T-helper 22 cell (primary cell): Measurements from ENCODE around the gene CCDC187.
"Not testable (repeated sequence)": the region's sequence is repeated elsewhere in the genome, so short reads cannot be mapped to it uniquely, and the experiment has no call there.

Source experiments
- DNase-seq: peaks from one replicate; pipeline ENCODE4 v3.0.0-alpha.2; 2020; ENCODE audit warnings: low read depth

CCDC187 gene

DNA sequence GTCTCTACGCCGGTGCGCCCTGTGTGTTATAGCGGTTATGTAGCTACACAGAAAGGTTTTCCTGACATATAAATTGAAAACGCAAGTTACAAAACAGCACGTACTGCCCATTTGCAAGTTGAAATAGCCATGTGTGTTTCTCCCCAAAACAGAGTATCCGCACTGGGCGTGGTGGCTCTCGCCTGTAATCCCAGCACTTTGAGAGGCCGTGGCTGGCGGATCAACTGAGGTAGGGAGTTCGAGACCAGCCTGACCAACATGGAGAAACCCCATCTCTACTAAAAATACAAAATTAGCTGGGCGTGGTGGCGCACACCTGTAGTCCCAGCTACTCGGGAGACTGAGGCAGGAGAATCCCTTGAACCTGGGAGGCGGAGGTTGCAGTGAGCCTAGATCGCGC, 37.3 kb downstream of the CCDC187 start:
- DNase-seq, result not testable (repeated sequence)

DNA sequence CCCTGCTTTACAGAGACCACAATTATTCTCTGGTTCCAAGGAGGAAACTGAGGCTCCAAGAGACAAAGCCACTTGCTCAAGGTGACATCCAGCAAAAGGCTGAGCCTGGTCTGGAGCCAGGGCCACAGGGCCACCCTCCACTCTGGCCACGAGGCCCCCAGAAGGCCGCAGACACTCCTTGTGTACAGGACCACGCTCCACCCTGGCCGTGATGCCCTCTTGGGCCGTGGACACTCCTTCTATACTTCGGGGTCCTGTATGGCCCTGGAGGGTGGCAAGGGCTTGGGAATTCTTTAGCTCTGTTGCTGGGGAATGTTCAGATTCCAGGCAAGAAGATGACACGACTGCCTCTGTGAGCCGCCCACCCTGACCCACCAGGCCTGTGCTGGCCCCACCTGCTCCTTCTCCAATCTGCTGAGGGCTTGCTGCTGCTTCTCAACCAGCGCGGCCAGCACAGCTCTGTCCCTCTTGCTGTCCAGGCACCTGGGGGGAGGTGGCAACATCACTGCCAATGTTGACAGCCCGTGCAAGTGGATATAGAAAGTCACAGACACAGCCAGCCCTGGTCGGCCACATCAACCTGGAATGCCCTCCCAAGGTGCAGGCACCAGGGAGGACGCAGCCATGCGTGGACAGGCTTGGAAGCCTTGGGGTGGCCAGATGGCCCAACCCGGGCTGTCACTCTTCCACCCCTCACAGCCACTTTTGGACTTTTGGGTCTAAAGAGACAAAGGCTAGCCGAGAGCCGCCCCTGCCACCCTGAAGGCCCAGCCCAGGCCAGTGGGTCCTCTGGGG, 38.1 kb downstream of the CCDC187 start:
- no peak for DNase-seq

DNA sequence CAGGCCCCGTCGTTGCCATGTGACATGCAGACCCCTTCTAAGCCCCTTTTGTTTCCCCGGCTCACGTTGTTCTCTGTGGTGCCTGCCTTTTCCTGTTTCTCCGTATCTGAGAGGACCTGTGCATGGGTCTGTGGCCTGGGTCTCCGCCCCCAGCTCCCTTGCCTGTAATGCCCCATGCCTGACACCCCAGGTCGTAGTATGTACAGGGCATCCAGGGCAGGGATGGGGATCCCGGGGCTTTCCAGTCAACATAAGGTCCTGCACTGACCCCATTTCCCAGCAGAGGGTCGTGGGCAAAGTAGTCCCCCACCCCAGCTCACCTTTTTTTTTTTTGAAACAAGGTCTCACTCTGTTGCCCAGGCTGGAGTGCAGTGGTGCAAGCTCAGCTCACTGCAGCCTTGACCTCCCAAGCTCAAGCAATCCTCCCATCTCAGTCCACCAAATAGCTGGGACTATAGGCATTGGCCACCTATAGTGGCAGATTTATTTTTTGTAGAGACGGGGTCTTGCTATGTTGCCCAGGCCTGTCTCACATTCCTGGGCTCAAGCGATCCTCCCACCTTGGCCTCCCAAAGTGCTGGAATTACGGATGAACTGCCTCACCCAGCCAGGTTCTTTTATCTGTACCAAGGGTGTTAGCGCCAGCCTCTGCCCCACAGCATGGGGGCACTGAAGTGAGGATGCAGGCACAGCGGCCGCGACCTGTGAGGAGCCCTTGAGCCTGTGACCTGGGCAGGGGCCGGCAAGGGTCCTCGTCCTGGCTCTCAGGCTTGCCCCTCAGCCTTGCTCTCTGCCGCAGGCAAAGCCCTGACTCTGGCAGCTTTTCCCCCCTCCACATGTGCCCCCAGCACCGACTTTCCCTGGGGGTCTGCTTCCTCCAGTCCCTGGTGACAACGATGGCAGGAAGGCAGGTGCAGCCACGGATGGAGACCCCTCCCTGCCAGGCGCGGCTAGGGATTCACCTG, 39.2 kb downstream of the CCDC187 start:
- no peak for DNase-seq

DNA sequence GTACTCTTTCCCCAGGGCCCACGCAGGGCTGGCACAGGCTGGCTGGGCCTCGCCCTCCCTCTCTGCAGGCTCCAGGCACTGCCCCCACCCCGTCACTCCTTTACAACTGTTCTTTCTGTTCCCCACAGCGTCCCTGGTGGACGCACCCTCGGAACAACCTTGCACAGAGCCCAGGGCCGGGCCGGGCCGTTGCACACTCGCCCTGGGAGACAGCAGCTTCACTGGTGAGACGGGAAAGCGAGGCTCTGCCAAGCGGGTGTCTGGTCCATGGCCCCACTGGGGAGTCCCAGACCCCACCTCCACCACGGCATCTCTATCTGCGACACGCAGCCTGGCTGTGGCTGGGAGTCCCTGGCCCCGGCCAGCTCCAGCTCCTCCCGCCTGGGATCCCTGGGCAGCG, 39.9 kb downstream of the CCDC187 start:
- DNase-seq, result no peak

DNA sequence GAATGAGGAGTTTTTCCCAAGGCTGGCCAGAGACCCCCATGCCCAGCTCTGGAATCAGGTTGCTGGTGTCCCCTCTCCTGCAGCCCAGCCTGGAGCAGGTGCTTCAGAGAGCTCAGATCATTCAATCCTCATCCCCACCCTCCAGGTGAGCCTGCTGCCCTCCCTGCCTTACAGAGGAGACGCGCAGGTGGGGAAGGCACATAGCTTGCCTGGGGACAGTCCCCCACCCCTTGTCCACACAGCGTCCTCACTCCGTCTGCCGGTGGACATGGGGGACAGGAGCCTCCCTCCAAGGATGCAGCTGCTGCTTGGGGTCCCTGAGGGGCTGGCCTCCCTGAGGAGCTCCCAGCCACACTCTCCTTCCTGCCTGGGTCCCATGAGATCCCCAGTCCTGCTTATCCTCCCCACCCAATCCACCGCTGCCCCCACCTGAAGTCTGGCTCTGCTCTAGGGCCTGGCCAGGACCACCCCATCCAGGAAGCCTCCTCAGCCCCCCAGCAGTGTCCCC, 41.2 kb downstream of the CCDC187 start:
- no peak for DNase-seq

DNA sequence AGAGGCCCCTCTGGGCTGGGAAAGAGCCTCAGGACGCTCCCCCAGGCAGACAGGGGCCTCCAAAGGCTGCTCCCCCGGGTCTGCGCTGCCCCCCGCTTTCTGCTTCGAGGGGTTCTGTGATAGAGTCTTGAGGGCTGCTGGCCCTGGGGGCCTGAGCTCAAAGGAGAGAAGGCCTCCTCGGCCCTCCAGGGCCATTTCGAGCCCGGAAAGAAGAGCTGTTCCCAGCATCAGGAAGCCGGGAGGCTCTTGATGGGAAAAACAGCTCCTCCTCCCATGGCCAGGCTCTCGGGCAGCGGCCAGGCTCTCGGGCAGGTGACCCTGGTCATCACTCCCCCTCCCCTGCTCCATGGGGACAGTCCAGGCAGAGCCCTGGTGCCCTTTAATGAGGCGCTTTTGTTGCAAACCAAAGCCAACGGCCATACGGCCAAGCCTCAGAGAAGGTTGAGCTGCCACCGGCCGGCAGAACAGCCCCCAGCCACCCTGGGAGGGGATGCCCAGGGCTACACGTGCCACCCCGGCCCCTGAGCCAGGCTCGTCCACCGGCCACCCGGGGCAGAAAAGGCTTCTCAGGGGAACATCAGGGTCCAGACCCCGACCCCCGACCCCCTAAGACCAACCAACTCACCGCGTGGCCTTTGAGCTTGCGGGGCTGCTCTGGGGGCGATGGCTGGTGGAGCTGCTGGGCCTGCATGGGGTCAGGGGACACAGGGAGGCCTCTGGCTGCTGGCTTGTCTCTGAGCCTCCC, 42.0 kb downstream of the CCDC187 start:
- no peak for DNase-seq

DNA sequence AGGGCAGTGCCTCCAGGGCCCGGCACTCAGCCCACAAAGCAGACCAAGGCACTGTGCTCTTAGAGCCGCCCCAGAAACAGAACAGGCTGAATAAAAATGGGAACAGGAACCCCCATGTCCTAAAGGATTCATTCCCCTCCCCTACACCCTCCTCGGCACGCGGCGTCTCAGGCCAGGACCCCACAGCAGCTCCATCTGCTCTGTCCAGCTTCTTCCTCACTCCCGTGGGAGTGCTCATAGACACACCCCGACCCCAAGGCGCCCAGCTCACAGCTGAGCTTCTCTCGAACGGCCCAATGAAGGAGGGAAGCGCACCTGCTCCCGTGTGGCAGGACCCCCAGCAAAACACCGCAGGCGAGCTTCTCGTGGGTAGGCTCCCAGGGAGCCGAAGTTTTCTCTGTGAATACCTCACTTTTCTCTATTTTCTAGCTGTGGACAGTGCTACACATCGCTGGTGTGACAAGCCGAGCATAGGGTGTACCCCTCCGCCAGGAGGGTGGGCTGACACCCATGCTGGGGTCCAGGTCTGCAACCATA, 42.9 kb downstream of the CCDC187 start:
- DNase-seq, result no peak

DNA sequence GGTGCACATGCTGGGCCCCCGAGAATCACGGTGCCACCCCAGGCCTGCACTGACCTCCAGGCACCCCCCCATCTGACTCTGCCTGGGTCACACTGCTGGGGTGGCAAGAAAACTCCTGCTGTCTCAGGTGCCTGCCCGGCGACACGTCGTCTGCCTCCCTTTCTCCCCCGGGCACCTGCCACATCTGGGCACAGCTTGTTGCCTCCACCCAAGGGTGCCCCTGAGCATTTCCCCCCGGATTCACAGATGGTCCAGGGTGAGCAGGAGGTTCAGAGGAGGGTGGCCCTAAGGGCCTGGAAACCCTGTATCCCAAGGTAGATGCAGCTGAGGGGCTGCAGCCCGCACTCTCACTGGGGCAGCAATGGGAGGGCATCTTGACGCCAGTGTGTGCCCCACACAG, 43.4 kb downstream of the CCDC187 start:
- no peak for DNase-seq

DNA sequence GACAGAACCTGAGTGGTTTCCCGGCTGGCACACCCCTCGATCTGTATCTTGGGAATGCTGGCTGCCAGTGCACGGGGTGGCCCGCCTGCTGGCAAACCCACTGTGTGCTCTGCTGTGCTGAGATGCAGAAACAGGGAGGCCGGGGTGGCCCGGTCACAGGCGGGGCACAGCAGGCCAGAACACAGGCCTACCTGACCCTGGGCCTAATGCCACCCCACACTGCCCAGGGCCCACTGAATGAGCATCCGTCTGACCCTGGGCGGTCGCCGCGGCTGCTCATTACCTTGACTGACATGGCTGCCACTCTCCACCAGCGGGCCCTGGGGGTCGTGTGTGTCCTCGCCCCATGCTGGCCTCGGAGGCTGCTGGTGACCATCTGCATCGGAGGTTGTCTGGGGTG, 44.1 kb downstream of the CCDC187 start:
- DNase-seq, result no peak

DNA sequence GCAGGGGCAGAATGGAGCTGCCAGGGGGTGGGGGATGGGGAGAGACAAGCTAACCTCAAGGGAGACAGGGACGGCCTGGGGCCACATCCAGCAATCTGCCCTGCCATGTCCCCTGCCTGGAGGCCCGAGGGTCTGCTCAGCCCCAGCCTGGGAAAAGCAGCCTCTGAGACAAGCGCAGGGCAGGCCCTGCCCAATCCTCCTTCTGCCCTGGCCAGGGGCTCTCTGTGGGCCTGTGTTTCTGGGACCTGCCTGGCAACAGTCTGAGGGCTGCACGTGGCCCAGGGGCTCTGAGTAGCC, 44.4 kb downstream of the CCDC187 start:
- DNase-seq, result no peak

DNA sequence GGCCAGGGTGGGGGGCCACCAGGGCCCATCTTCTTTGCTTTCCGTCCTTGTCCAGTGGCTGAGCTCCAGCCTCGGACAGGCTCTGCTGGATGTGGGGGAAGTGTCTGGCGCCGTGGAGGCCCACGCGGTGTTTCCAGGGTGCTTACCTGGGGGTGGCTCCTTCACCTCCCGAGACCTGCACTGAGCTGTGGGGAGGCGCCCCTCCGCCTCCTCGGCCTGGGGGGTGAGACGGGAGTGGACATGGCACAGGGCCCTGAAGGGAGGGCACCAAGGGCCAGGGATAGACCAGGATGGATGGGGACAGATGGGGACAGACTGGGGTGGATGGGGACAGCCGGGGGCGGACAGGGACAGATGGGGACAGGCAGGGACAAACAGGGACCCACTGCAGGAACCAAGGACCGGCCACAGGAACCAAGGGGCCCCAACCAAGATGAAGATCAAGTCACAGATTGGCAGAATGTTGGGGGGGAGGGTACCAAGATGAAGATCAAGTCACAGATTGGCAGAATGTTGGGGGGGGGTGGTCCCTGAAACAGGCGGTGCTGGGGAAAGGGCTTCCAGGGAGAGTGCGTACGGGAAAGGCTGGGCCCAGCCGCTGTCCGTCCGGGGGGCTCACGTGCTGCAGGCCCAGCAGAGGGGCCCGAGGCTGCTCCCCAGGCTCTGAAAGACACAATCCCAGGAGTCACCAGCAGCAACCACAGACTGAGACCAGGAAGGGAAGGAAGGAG, 44.9 kb downstream of the CCDC187 start:
- DNase-seq, result no peak

DNA sequence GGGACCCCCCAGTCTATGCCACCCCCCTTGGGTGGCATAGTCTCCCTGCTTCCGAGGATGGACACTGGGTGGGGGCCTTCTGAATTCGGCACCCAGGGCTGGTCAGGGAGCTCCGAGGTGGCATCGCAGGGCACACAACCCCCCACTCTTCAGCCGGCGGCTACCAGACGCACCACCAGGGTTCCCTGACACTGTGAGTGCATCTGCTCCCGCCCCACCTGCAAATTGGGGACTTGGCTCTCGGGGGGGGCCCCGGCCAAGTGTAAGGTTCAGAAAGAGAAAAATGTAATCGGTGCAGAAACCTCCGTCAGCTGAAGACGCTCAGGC, 45.6 kb downstream of the CCDC187 start:
- no peak for DNase-seq

DNA sequence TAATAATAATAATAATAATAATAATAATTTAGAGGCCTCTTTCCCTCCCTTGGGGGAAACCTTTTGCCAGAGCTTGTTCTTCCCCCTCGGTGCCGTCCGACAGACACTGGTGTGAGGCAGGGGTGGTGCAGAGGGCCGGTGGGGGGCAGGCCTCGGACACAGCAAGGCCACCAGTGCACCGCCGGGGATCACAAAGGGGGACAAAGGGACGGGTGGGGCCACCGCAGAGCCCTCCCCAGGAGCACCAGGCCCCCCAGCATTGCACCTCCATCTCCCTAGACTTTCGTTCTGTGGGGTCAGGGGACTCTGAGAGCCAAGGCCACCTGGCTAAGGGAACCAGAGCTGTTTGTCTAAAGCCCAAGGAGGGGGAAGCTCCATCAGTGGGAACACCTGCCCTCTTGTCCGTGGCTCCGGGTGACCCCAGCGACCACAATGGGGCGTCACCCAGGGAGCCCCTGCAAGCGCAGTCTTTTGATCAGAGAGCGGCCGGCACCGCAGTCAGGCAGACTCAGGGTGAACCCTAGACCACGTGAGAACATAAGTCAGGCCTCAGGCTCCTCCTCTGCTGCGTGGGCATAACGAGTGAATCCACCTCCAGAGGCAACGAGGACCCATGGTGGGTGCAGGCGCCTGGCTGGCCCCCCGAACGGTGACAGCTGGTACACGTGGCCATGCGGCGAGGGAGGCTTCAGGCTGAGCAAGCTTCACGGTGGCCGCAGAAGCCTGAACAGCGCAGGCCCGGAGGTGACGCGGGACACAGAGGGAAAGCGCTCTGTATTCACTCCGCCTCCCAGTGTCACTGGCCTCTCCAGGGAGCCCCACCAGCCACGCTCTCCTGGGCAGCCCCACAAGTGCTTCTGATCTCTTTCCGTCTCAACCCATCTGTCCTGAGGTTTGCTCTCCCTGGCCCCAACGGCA, 46.3 kb downstream of the CCDC187 start:
- DNase-seq, result no peak

DNA sequence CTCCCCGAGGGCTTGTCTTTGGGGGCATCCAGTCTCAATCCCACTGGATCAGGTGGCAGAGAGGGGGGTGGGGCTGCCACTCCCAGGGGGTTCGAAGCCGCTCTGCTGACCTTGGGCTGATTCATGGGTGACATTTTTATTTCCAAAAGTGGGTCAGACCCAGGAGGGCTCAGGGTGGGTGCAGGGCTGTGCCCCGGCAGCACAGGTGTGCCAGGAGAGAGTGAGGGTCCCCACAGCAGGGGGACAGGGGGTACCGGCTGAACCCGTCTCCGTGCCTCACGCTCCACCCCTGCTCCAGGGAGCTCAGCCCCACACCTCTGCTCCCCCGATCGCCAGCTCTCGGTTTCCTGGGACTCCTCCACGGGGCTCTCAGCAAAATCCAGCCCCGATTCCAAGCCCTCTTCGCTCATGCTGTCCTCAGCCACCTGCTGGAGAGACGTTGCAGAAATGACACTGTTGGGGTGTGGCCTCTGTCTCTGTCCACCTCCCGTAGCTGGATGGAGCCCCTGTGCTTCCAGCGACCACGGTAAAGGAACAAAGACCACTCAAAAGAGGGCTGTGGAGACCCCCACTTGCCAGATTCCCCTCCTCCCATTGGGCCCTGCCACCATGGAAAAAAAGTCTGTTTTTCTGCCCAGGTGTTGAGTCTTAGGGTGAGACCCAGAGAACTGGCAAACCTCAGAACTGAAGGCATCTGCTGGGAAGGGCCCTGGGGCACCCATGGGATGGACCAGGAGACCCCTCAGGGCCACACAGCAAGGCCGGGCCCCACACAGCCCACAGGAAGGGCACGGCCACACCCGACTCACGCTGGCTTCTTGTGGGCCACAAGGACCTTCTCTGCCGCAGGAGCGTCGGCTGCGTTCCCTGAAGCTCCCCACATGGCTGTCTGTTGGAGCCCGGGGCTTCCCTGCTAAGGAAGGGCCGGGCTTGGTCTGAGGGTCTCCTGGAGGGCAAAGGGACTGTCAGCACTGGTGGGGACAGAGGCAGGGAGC, 47.7 kb downstream of the CCDC187 start:
- no peak for DNase-seq

DNA sequence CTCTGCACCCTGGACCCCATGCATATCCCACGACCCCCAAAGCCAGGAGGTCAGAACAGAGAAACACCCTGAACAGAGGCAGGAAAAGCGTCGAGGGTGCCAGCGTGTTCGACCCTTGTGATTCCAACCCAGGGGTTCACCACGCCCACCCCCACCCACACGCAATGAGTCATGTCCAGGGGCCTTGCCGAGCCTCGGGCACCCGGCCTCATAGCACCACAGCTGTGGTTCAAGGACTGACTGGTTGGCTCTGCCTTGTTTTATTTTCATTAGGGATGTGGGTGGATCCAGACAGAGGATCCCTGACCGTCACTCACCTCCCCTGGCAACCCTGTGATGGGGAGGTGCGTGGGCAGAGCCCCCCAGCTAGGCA, 48.7 kb downstream of the CCDC187 start:
- DNase-seq, result no peak

DNA sequence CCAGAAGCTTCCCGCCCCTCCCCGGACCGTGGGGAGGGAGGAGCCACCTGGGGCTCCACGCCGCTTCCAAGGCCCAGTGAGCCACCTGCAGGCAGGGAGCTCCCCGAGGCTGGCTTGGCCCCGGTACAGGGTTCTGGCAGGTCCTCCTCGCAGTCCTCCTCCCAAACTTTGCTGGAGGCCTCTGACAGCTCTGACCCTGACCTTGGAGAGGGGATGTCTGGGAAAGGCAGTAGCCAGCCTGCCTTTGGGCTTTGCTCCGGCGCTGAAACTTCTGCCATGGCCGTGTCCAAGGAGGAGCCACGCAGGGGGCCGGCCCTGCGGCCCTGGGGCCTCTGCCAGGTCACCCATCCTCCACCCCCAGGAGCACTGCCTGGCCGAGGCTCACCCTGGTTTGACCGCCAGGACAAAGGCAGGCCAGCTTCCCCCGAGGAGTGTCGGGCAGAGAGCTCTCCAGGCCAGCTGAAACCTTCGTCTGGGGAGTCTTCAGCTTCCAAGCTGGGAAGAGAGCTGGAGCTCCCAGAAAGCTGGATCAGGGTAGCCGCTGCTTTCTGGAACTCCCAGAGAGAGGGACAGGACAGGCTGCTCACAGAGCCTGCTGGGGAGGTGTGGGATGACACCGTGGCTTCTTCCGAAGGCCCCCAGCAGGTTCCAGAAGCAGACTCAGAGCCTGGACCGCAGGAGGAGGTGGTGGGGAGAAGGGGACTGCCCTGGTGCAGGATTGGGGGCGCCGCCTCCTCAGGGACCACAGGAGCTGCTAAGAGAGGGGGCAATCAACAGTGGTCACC, 49.3 kb downstream of the CCDC187 start:
- DNase-seq, result no peak

DNA sequence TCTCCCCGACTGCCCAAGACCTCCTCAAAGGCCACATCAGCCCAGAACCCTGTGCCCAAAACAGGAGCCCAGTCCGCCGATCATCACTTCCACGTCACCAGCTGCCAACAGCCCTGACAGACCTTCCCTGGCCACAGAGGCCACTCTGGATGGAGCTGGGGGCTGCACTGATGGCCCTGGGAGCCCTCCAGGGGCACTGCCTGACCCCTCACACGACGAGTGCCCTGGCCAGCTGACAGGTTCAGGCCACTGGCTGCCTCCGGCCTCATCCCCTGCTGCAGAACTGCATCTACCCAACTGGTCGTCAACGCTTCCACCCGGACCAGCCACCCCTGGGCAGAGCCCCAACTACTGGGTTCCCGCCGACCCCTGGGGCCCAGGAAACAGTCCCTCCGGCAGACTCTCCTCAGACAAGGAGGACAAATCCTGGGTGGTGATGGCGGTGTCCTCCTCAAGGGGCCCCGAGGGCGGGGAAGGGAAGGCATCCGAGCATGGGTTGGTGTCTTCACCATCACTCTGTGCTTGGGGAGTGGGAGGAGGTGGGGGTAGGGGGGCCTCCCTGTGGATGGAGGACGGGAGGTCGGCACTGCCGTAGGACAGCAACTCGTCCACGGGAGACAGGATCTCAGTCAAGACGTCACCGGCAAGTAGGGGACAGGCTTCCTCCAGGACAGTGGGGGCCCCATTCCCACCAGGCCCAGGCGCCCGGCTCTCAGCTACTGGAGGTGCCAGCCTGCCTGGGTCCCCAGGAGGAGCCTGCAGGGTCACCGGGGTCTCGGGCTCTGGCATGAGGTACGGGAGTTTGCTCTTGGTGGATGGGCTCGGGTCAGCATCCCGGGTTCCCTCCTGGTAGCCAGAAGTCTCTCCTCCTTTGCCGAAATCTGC, 50.4 kb downstream of the CCDC187 start:
- no peak for DNase-seq

DNA sequence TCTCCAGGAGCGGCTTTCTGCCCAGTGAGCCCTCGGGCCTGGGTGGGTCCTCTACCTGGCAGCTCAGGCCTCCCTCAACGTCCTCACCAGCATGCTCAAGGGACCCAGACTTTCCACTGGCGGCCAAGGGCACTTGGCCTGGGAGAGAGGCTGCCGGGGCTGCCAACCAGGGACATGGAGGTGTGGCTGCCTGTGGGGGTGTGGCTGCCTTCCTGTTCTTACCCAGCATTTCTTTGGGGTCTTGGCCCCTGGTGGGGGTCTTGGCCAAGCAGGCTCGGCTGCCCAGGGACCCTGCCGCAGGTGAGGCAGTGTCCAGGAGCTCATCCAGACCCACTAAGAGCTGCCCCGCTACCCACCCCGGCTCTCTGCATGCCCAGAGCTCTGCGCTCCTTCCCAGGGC, 51.0 kb downstream of the CCDC187 start:
- DNase-seq, result no peak
